GM13976 (cell line): ENCODE measurements around the gene SHOC1.

Source experiments
- DNase-seq: peaks from one replicate; pipeline ENCODE4 v3.0.0; 2012; ENCODE audit warnings: low spot score
- in situ Hi-C: fragments of 300-500 bp; cut with MboI; formaldehyde crosslinking; loops from one replicate; pipeline ENCODE4 v1.12.0; 2022; ENCODE audit warnings: low sequenced_read_pairs, mixed read lengths, inconsistent platforms; ENCODE audit not compliant: unreplicated experiment
- TF ChIP-seq, protein P1 (sequence below): IDR thresholded peaks from 2 replicates; pipeline ENCODE4 v1.5.1; 2012; ENCODE audit warnings: borderline replicate concordance, mild to moderate bottlenecking; ENCODE audit not compliant: insufficient read depth; ENCODE audit errors: extremely low read depth, missing control alignments, control extremely low read depth

The SHOC1 gene

GRCh38 chr9:111794835-111795556 lies at the start of gene SHOC1:
SHOC1 (minus strand) TSS chr9:111794937; CDS start chr9:111791418, 3,519 bp downstream.
- in situ Hi-C loops, result no loop called here
- TF ChIP-seq, protein P1, sequence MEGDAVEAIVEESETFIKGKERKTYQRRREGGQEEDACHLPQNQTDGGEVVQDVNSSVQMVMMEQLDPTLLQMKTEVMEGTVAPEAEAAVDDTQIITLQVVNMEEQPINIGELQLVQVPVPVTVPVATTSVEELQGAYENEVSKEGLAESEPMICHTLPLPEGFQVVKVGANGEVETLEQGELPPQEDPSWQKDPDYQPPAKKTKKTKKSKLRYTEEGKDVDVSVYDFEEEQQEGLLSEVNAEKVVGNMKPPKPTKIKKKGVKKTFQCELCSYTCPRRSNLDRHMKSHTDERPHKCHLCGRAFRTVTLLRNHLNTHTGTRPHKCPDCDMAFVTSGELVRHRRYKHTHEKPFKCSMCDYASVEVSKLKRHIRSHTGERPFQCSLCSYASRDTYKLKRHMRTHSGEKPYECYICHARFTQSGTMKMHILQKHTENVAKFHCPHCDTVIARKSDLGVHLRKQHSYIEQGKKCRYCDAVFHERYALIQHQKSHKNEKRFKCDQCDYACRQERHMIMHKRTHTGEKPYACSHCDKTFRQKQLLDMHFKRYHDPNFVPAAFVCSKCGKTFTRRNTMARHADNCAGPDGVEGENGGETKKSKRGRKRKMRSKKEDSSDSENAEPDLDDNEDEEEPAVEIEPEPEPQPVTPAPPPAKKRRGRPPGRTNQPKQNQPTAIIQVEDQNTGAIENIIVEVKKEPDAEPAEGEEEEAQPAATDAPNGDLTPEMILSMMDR, result no peak
- DNase-seq, result no peak

DNA sequence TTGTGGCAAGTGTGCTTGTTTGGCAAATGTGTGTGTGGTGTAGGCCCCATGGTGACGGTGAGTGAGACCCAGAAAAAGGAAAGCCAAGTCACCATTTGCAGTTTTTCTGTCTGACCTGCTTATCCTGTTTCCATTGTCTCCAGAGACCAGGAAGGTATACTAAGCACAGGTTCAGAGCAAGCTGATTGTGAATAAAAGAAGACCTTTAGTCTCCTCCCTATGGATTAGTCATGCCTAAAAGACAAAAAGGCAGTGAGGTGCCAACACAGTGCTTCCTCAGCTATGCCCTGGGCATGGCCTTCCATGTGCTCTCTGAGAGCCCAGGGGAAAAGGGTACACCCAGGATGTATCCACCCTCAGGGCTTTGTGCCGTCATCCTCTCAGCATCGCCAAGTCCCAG lies 49.2 kb upstream of the SHOC1 start:
- TF ChIP-seq, protein P1, result no peak
- in situ Hi-C loops, result no loop called here
- no peak for DNase-seq

- in situ Hi-C loops, result no loop called here
- TF ChIP-seq, protein P1, result no peak
- DNase-seq, result no peak
Observed at GRCh38 chr9:111842313-111842712, 47.6 kb upstream of the SHOC1 start.

- in situ Hi-C loops, result no loop called here
- TF ChIP-seq, protein P1, result no peak
Observed at GRCh38 chr9:111840442-111840841, 45.7 kb upstream of the SHOC1 start.

GRCh38 chr9:111839987-111840386 lies 45.2 kb upstream of the SHOC1 start:
- TF ChIP-seq, protein P1, result no peak
- in situ Hi-C loops, result no loop called here
- DNase-seq, result no peak

More at GRCh38 chr9:111840442-111840841, 45.7 kb upstream of the SHOC1 start:
- DNase-seq, result no peak

- DNase-seq, result peak; percentile 37
- in situ Hi-C loops, result no loop called here
- TF ChIP-seq, protein P1, result no peak
Observed at GRCh38 chr9:111839387-111839786, 44.6 kb upstream of the SHOC1 start.

GRCh38 chr9:111838439-111838838 lies 43.7 kb upstream of the SHOC1 start:
- DNase-seq, result no peak
- TF ChIP-seq, protein P1, result no peak
- in situ Hi-C loops, result no loop called here
